ENCODE results near the gene STRA8.
"Not testable (repeated sequence)": the region's sequence is repeated elsewhere in the genome, so short reads cannot be mapped to it uniquely, and the experiment has no call there.

Gene STRA8

GRCh38 chr7:135206941-135207391, 26.7 kb upstream of the STRA8 start:
- Histone ChIP-seq H3K27ac (ENCODE audit: low read length) (no peak overlapping the region), H3K4me3 (ENCODE audit: low read length) (no peak overlapping the region), H3K9ac (ENCODE audit: low read depth, low read length) (no peak overlapping the region), H3K36me3 (ENCODE audit: insufficient read depth, low read depth, low read length) (peaks cover 23% of the 10 kb centered on the region; the same call in 1 of the 2 replicates), H3K4me1 (ENCODE audit: insufficient read depth, low read length) (no peaks in the 10 kb centered on the region; the same call in 1 of the 2 replicates), H3K9me3 (ENCODE audit: insufficient read depth, low read depth, low read length) (no peaks in the 10 kb centered on the region), H3K27me3 (ENCODE audit: insufficient read depth, low read length) (peaks cover 9% of the 10 kb centered on the region)

GRCh38 chr7:135207406-135208101, 26.1 kb upstream of the STRA8 start:
- H3K9me3 ChIP-seq (ENCODE audit: insufficient read depth, low read depth, low read length) = no peaks in the 10 kb centered on the region
- no peak overlapping the region for H3K4me3 ChIP-seq (ENCODE audit: low read length)
- H3K9ac ChIP-seq (ENCODE audit: low read depth, low read length) = no peak overlapping the region
- H3K36me3 ChIP-seq (ENCODE audit: insufficient read depth, low read depth, low read length) = peaks cover 23% of the 10 kb centered on the region; the same call in 1 of the 2 replicates
- H3K4me1 ChIP-seq (ENCODE audit: insufficient read depth, low read length) = no peaks in the 10 kb centered on the region; the same call in 1 of the 2 replicates
- no peak overlapping the region for H3K27ac ChIP-seq (ENCODE audit: low read length)
- peaks cover 9% of the 10 kb centered on the region for H3K27me3 ChIP-seq (ENCODE audit: insufficient read depth, low read length)

- Histone ChIP-seq H3K4me3 (ENCODE audit: low read length) (no peak overlapping the region), H3K27me3 (ENCODE audit: insufficient read depth, low read length) (peaks cover 9% of the 10 kb centered on the region), H3K4me1 (ENCODE audit: insufficient read depth, low read length) (no peaks in the 10 kb centered on the region; the same call in 1 of the 2 replicates), H3K36me3 (ENCODE audit: insufficient read depth, low read depth, low read length) (peaks cover 19% of the 10 kb centered on the region; the same call in 1 of the 2 replicates), H3K9me3 (ENCODE audit: insufficient read depth, low read depth, low read length) (no peaks in the 10 kb centered on the region), H3K9ac (ENCODE audit: low read depth, low read length) (no peak overlapping the region), H3K27ac (ENCODE audit: low read length) (no peak overlapping the region)
These were observed 25.4 kb upstream of the STRA8 start for GRCh38 chr7:135208102-135208793.

GRCh38 chr7:135209225-135209834, 24.3 kb upstream of the STRA8 start:
- H3K4me1 ChIP-seq (ENCODE audit: insufficient read depth, low read length) = no peaks in the 10 kb centered on the region; the same call in 1 of the 2 replicates

GRCh38 chr7:135210888-135211178, 22.8 kb upstream of the STRA8 start:
- Histone ChIP-seq H3K4me3 (ENCODE audit: low read length) (peak overlapping the region; percentile 77), H3K9ac (ENCODE audit: low read depth, low read length) (peak overlapping the region; percentile 76; the same call in 1 of the 2 replicates), H3K36me3 (ENCODE audit: insufficient read depth, low read depth, low read length) (no peaks in the 10 kb centered on the region), H3K9me3 (ENCODE audit: insufficient read depth, low read depth, low read length) (no peaks in the 10 kb centered on the region), H3K27me3 (ENCODE audit: insufficient read depth, low read length) (peaks cover 9% of the 10 kb centered on the region), H3K4me1 (ENCODE audit: insufficient read depth, low read length) (no peaks in the 10 kb centered on the region; the same call in 1 of the 2 replicates), H3K27ac (ENCODE audit: low read length) (no peak overlapping the region)

More at GRCh38 chr7:135209225-135209834, 24.3 kb upstream of the STRA8 start:
- no peak overlapping the region for H3K27ac ChIP-seq (ENCODE audit: low read length)
- H3K27me3 ChIP-seq (ENCODE audit: insufficient read depth, low read length) = peaks cover 9% of the 10 kb centered on the region
- H3K36me3 ChIP-seq (ENCODE audit: insufficient read depth, low read depth, low read length) = peaks cover 11% of the 10 kb centered on the region; the same call in 1 of the 2 replicates
- no peaks in the 10 kb centered on the region for H3K9me3 ChIP-seq (ENCODE audit: insufficient read depth, low read depth, low read length)
- no peak overlapping the region for H3K4me3 ChIP-seq (ENCODE audit: low read length)
- no peak overlapping the region for H3K9ac ChIP-seq (ENCODE audit: low read depth, low read length)

DNA sequence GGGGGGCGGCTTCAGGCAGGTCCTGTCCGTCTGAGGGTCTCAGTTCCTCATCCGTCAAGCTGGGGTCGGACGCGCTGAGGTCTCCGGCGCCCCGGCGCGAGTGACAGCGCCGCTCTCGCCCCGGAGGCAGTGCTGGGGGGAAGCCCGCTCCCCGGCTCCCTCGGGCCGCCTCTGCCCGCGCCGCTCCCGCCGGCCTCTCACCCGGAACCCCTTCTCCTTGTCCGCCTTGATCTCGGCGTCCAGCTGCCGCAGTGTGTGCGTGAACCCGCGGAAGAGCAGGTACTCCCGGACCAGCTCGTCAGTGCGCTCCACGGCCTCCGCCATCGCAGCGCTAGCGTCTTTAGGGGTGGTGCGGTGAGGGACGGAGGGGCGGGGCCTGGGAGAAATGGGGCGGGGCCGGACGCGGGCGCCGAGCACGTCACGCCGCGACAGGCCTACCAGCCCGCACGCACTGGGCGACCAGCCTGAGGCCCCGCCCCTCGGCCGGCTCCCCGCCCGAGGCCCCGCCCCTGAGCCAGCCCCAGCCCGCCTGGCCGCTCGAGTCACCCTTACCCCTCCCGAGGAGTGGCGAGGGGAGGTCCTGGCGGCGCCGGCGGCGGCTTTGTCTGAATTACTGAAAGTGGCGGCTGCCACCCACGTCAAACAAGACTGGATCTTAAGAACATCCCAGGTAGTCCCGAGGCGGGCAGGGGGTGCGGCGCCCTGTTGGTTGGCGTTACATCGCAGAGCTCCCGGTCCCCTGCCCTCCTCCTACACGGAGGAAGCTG, 22.3 kb upstream of the STRA8 start, which contains the start of gene WDR91:
Gene WDR91 (minus strand): TSS at position 348 of the 767 bp plus-strand sequence. CDS start 24 bp downstream, at position 324.
- no peaks in the 10 kb centered on the region for H3K36me3 ChIP-seq (ENCODE audit: insufficient read depth, low read depth, low read length)
- H3K4me3 ChIP-seq (ENCODE audit: low read length) = peak within 1 kb of the TSS; percentile 77
- H3K27ac ChIP-seq (ENCODE audit: low read length) = no peak within 1 kb of the TSS
- H3K4me1 ChIP-seq (ENCODE audit: insufficient read depth, low read length) = no peaks in the 10 kb centered on the region; the same call in 1 of the 2 replicates
- H3K9me3 ChIP-seq (ENCODE audit: insufficient read depth, low read depth, low read length) = no peaks in the 10 kb centered on the region
- peaks cover 9% of the 10 kb centered on the region for H3K27me3 ChIP-seq (ENCODE audit: insufficient read depth, low read length)
- H3K9ac ChIP-seq (ENCODE audit: low read depth, low read length) = peak within 1 kb of the TSS; percentile 76; the same call in 1 of the 2 replicates

GRCh38 chr7:135211946-135212685, 21.5 kb upstream of the STRA8 start:
- not testable (repeated sequence) for H3K36me3 ChIP-seq (ENCODE audit: insufficient read depth, low read depth, low read length); H3K27ac ChIP-seq (ENCODE audit: low read length); H3K9me3 ChIP-seq (ENCODE audit: insufficient read depth, low read depth, low read length); H3K27me3 ChIP-seq (ENCODE audit: insufficient read depth, low read length); H3K4me1 ChIP-seq (ENCODE audit: insufficient read depth, low read length)
- Histone ChIP-seq H3K9ac (ENCODE audit: low read depth, low read length) (peak overlapping the region; percentile 65; the same call in 1 of the 2 replicates), H3K4me3 (ENCODE audit: low read length) (peak overlapping the region; percentile 77)

DNA sequence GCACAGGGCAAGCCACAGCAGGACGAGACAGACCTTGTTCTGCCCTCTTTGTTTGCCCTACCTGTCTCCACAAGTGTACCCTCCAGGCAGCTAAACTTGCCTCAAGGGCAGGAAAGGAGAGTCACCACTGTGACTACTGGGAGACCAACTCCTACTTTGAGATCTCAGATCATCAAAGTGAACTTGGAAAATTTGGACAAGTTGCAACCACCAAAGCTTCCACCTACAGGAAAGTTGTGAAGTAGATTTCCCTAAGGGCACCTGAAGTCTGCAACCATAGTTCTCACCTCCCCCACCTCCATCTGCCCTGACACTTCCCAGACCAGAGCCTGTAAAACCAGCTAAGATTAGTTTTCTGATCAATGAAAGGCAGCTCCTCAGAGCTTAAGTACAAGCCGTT, 19.8 kb upstream of the STRA8 start:
- H3K36me3 ChIP-seq (ENCODE audit: insufficient read depth, low read depth, low read length) = no peaks in the 10 kb centered on the region
- no peak overlapping the region for H3K9ac ChIP-seq (ENCODE audit: low read depth, low read length)
- no peak overlapping the region for H3K27ac ChIP-seq (ENCODE audit: low read length)
- H3K27me3 ChIP-seq (ENCODE audit: insufficient read depth, low read length) = peaks cover 9% of the 10 kb centered on the region
- no peaks in the 10 kb centered on the region for H3K9me3 ChIP-seq (ENCODE audit: insufficient read depth, low read depth, low read length)
- no peak overlapping the region for H3K4me3 ChIP-seq (ENCODE audit: low read length)
- H3K4me1 ChIP-seq (ENCODE audit: insufficient read depth, low read length) = no peaks in the 10 kb centered on the region; the same call in 1 of the 2 replicates

GRCh38 chr7:135215180-135215579, 18.5 kb upstream of the STRA8 start:
- no peaks in the 10 kb centered on the region; the same call in 1 of the 2 replicates for H3K4me1 ChIP-seq (ENCODE audit: insufficient read depth, low read length)
- no peak overlapping the region for H3K4me3 ChIP-seq (ENCODE audit: low read length)
- H3K27me3 ChIP-seq (ENCODE audit: insufficient read depth, low read length) = peaks cover 9% of the 10 kb centered on the region
- no peaks in the 10 kb centered on the region for H3K36me3 ChIP-seq (ENCODE audit: insufficient read depth, low read depth, low read length)
- no peak overlapping the region for H3K27ac ChIP-seq (ENCODE audit: low read length)
- H3K9ac ChIP-seq (ENCODE audit: low read depth, low read length) = no peak overlapping the region
- H3K9me3 ChIP-seq (ENCODE audit: insufficient read depth, low read depth, low read length) = no peaks in the 10 kb centered on the region

DNA sequence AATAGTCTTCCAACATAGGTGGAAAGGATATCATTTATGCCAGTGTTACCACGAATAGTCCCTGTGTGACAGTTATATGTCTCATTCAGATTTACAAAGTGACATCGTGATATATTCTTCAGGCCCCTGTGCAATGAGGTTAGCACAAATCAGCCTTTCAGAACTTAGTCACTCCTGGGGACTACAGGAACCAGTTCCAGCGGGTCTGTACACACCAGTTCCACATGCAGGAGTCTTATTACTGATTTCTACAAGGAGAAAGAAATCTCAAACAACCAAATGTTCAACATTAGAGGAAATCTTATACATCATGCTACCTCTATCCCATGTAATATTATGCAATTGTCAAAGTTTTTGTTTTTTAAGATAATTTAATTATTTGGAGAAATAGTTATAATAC, 17.9 kb upstream of the STRA8 start:
- H3K27ac ChIP-seq (ENCODE audit: low read length) = no peak overlapping the region
- no peaks in the 10 kb centered on the region for H3K9me3 ChIP-seq (ENCODE audit: insufficient read depth, low read depth, low read length)

More for the DNA sequence above, 17.9 kb upstream of the STRA8 start:
- no peak overlapping the region for H3K4me3 ChIP-seq (ENCODE audit: low read length)
- no peaks in the 10 kb centered on the region; the same call in 1 of the 2 replicates for H3K4me1 ChIP-seq (ENCODE audit: insufficient read depth, low read length)
- H3K9ac ChIP-seq (ENCODE audit: low read depth, low read length) = no peak overlapping the region
- H3K36me3 ChIP-seq (ENCODE audit: insufficient read depth, low read depth, low read length) = no peaks in the 10 kb centered on the region
- peaks cover 4% of the 10 kb centered on the region for H3K27me3 ChIP-seq (ENCODE audit: insufficient read depth, low read length)
